ENCODE data around the gene UTP4. TPM values are rescaled to one million over a fixed set of nuclear protein-coding genes. Genes with fewer than 3 reads are reported as not detected.

UTP4 gene
- polyA plus RNA-seq, 1 donor, result 27.1 TPM

- H3K27ac ChIP-seq (ENCODE audit: low read length), result no peak overlapping the region
- 100% methylated on average over 1 of the region's 2 CpGs for WGBS (ENCODE audit: insufficient coverage, low lambda C conversion rate)
- no peaks in the 10 kb centered on the region for H3K27me3 ChIP-seq (ENCODE audit: control insufficient read depth, insufficient read depth, low read length)
- no peak overlapping the region for H3K4me3 ChIP-seq (ENCODE audit: low read length)
- H3K36me3 ChIP-seq (ENCODE audit: control insufficient read depth, insufficient read depth, low read length), result no peaks in the 10 kb centered on the region
- H3K9me3 ChIP-seq (ENCODE audit: control insufficient read depth, low read depth, low read length), result no peaks in the 10 kb centered on the region
- no peaks in the 10 kb centered on the region for H3K4me1 ChIP-seq (ENCODE audit: control insufficient read depth, insufficient read depth, low read length)
- no peak for DNase-seq
Observed at GRCh38 chr16:69190046-69190588, 57.7 kb downstream of the UTP4 start.

- Histone ChIP-seq H3K27ac (ENCODE audit: low read length) (no peak overlapping the region), H3K4me3 (ENCODE audit: low read length) (no peak overlapping the region)
- no CpG with 5 or more reads among the region's 3 CpGs for WGBS (ENCODE audit: insufficient coverage, low lambda C conversion rate)
Observed at GRCh38 chr16:69190598-69190997, 58.1 kb downstream of the UTP4 start.

GRCh38 chr16:69191136-69191535 lies 58.7 kb downstream of the UTP4 start:
- Histone ChIP-seq H3K27me3 (ENCODE audit: control insufficient read depth, insufficient read depth, low read length) (no peaks in the 10 kb centered on the region), H3K36me3 (ENCODE audit: control insufficient read depth, insufficient read depth, low read length) (no peaks in the 10 kb centered on the region), H3K27ac (ENCODE audit: low read length) (no peak overlapping the region), H3K4me3 (ENCODE audit: low read length) (no peak overlapping the region), H3K9me3 (ENCODE audit: control insufficient read depth, low read depth, low read length) (no peaks in the 10 kb centered on the region), H3K4me1 (ENCODE audit: control insufficient read depth, insufficient read depth, low read length) (no peaks in the 10 kb centered on the region)
- no peak for DNase-seq
- WGBS (ENCODE audit: insufficient coverage, low lambda C conversion rate), result no CpG with 5 or more reads among the region's 2 CpGs

More at GRCh38 chr16:69190598-69190997, 58.1 kb downstream of the UTP4 start:
- Histone ChIP-seq H3K36me3 (ENCODE audit: control insufficient read depth, insufficient read depth, low read length) (no peaks in the 10 kb centered on the region), H3K9me3 (ENCODE audit: control insufficient read depth, low read depth, low read length) (no peaks in the 10 kb centered on the region), H3K4me1 (ENCODE audit: control insufficient read depth, insufficient read depth, low read length) (no peaks in the 10 kb centered on the region), H3K27me3 (ENCODE audit: control insufficient read depth, insufficient read depth, low read length) (no peaks in the 10 kb centered on the region)
- no peak for DNase-seq

GRCh38 chr16:69193855-69194254 lies 61.4 kb downstream of the UTP4 start:
- H3K9me3 ChIP-seq (ENCODE audit: control insufficient read depth, low read depth, low read length), result no peaks in the 10 kb centered on the region
- DNase-seq, result no peak

GRCh38 chr16:69194488-69194887 lies 62.0 kb downstream of the UTP4 start:
- H3K36me3 ChIP-seq (ENCODE audit: control insufficient read depth, insufficient read depth, low read length), result no peaks in the 10 kb centered on the region
- H3K4me1 ChIP-seq (ENCODE audit: control insufficient read depth, insufficient read depth, low read length), result no peaks in the 10 kb centered on the region
- H3K27ac ChIP-seq (ENCODE audit: low read length), result no peak overlapping the region
- no peaks in the 10 kb centered on the region for H3K9me3 ChIP-seq (ENCODE audit: control insufficient read depth, low read depth, low read length)
- no peaks in the 10 kb centered on the region for H3K27me3 ChIP-seq (ENCODE audit: control insufficient read depth, insufficient read depth, low read length)
- no peak overlapping the region for H3K4me3 ChIP-seq (ENCODE audit: low read length)
- DNase-seq, result no peak

More at GRCh38 chr16:69193855-69194254, 61.4 kb downstream of the UTP4 start:
- no peak overlapping the region for H3K4me3 ChIP-seq (ENCODE audit: low read length)
- H3K36me3 ChIP-seq (ENCODE audit: control insufficient read depth, insufficient read depth, low read length), result no peaks in the 10 kb centered on the region
- no peaks in the 10 kb centered on the region for H3K4me1 ChIP-seq (ENCODE audit: control insufficient read depth, insufficient read depth, low read length)
- no peaks in the 10 kb centered on the region for H3K27me3 ChIP-seq (ENCODE audit: control insufficient read depth, insufficient read depth, low read length)
- H3K27ac ChIP-seq (ENCODE audit: low read length), result no peak overlapping the region

- no peak for DNase-seq
- H3K4me3 ChIP-seq (ENCODE audit: low read length), result no peak overlapping the region
- no CpG with 5 or more reads among the region's 4 CpGs for WGBS (ENCODE audit: insufficient coverage, low lambda C conversion rate)
Observed at GRCh38 chr16:69195369-69196029, 63.0 kb downstream of the UTP4 start.

GRCh38 chr16:69197573-69197972 lies 65.1 kb downstream of the UTP4 start:
- H3K4me1 ChIP-seq (ENCODE audit: control insufficient read depth, insufficient read depth, low read length), result no peaks in the 10 kb centered on the region

More at GRCh38 chr16:69195369-69196029, 63.0 kb downstream of the UTP4 start:
- H3K9me3 ChIP-seq (ENCODE audit: control insufficient read depth, low read depth, low read length), result no peaks in the 10 kb centered on the region
- no peaks in the 10 kb centered on the region for H3K27me3 ChIP-seq (ENCODE audit: control insufficient read depth, insufficient read depth, low read length)
- no peaks in the 10 kb centered on the region for H3K4me1 ChIP-seq (ENCODE audit: control insufficient read depth, insufficient read depth, low read length)
- H3K36me3 ChIP-seq (ENCODE audit: control insufficient read depth, insufficient read depth, low read length), result no peaks in the 10 kb centered on the region
- H3K27ac ChIP-seq (ENCODE audit: low read length), result no peak overlapping the region

GRCh38 chr16:69199382-69199781 lies 66.9 kb downstream of the UTP4 start:
- no CpG with 5 or more reads among the region's 7 CpGs for WGBS (ENCODE audit: insufficient coverage, low lambda C conversion rate)
- DNase-seq, result no peak
- no peaks in the 10 kb centered on the region for H3K27me3 ChIP-seq (ENCODE audit: control insufficient read depth, insufficient read depth, low read length)
- no peaks in the 10 kb centered on the region for H3K4me1 ChIP-seq (ENCODE audit: control insufficient read depth, insufficient read depth, low read length)
- H3K4me3 ChIP-seq (ENCODE audit: low read length), result no peak overlapping the region
- H3K27ac ChIP-seq (ENCODE audit: low read length), result no peak overlapping the region
- no peaks in the 10 kb centered on the region for H3K36me3 ChIP-seq (ENCODE audit: control insufficient read depth, insufficient read depth, low read length)
- H3K9me3 ChIP-seq (ENCODE audit: control insufficient read depth, low read depth, low read length), result no peaks in the 10 kb centered on the region

More at GRCh38 chr16:69197573-69197972, 65.1 kb downstream of the UTP4 start:
- H3K4me3 ChIP-seq (ENCODE audit: low read length), result no peak overlapping the region
- DNase-seq, result no peak
- H3K27ac ChIP-seq (ENCODE audit: low read length), result no peak overlapping the region
- no peaks in the 10 kb centered on the region for H3K36me3 ChIP-seq (ENCODE audit: control insufficient read depth, insufficient read depth, low read length)
- H3K27me3 ChIP-seq (ENCODE audit: control insufficient read depth, insufficient read depth, low read length), result no peaks in the 10 kb centered on the region
- H3K9me3 ChIP-seq (ENCODE audit: control insufficient read depth, low read depth, low read length), result no peaks in the 10 kb centered on the region

GRCh38 chr16:69201291-69201690 lies 68.8 kb downstream of the UTP4 start:
- Histone ChIP-seq H3K27ac (ENCODE audit: low read length) (no peak overlapping the region), H3K36me3 (ENCODE audit: control insufficient read depth, insufficient read depth, low read length) (no peaks in the 10 kb centered on the region), H3K9me3 (ENCODE audit: control insufficient read depth, low read depth, low read length) (no peaks in the 10 kb centered on the region), H3K4me1 (ENCODE audit: control insufficient read depth, insufficient read depth, low read length) (no peaks in the 10 kb centered on the region), H3K27me3 (ENCODE audit: control insufficient read depth, insufficient read depth, low read length) (no peaks in the 10 kb centered on the region), H3K4me3 (ENCODE audit: low read length) (no peak overlapping the region)
- WGBS (ENCODE audit: insufficient coverage, low lambda C conversion rate), result 100% methylated on average over 1 of the region's 2 CpGs
- no peak for DNase-seq

- no peaks in the 10 kb centered on the region for H3K9me3 ChIP-seq (ENCODE audit: control insufficient read depth, low read depth, low read length)
- no CpG with 5 or more reads among the region's 2 CpGs for WGBS (ENCODE audit: insufficient coverage, low lambda C conversion rate)
Observed at GRCh38 chr16:69201787-69202186, 69.3 kb downstream of the UTP4 start.

GRCh38 chr16:69204172-69204571 lies 71.7 kb downstream of the UTP4 start:
- no peaks in the 10 kb centered on the region for H3K27me3 ChIP-seq (ENCODE audit: control insufficient read depth, insufficient read depth, low read length)
- H3K4me1 ChIP-seq (ENCODE audit: control insufficient read depth, insufficient read depth, low read length), result no peaks in the 10 kb centered on the region
- no peaks in the 10 kb centered on the region for H3K36me3 ChIP-seq (ENCODE audit: control insufficient read depth, insufficient read depth, low read length)
- no peak for DNase-seq
- H3K4me3 ChIP-seq (ENCODE audit: low read length), result no peak overlapping the region
- no peaks in the 10 kb centered on the region for H3K9me3 ChIP-seq (ENCODE audit: control insufficient read depth, low read depth, low read length)
- no peak overlapping the region for H3K27ac ChIP-seq (ENCODE audit: low read length)

More at GRCh38 chr16:69201787-69202186, 69.3 kb downstream of the UTP4 start:
- Histone ChIP-seq H3K36me3 (ENCODE audit: control insufficient read depth, insufficient read depth, low read length) (no peaks in the 10 kb centered on the region), H3K27ac (ENCODE audit: low read length) (no peak overlapping the region), H3K4me3 (ENCODE audit: low read length) (no peak overlapping the region), H3K27me3 (ENCODE audit: control insufficient read depth, insufficient read depth, low read length) (no peaks in the 10 kb centered on the region), H3K4me1 (ENCODE audit: control insufficient read depth, insufficient read depth, low read length) (no peaks in the 10 kb centered on the region)
- DNase-seq, result no peak

Data from large intestine (tissue), 3 donors.